IPS DF 19.7 (cell line): ENCODE data around the gene KRTAP5-8.
"Not testable (repeated sequence)": the region's sequence is repeated elsewhere in the genome, so short reads cannot be mapped to it uniquely, and the experiment has no call there.

Experiments used
- DNase-seq: peaks from one replicate; pipeline ENCODE4 v3.0.0-alpha.2; 2013; ENCODE audit warnings: low read depth, low spot score

Gene KRTAP5-8

GRCh38 chr11:71507102-71507501 lies 30.7 kb upstream of the KRTAP5-8 start:
- no peak for DNase-seq

GRCh38 chr11:71518506-71519471 lies 19.0 kb upstream of the KRTAP5-8 start:
- DNase-seq, result no peak

- DNase-seq, result no peak
Observed at GRCh38 chr11:71519546-71519945, 18.3 kb upstream of the KRTAP5-8 start.

GRCh38 chr11:71525188-71525937 lies 12.5 kb upstream of the KRTAP5-8 start:
- DNase-seq, result no peak

- no peak for DNase-seq
Observed at GRCh38 chr11:71525938-71526495, 11.8 kb upstream of the KRTAP5-8 start.

GRCh38 chr11:71526796-71527575 lies 10.8 kb upstream of the KRTAP5-8 start, which contains the start of gene KRTAP5-7:
KRTAP5-7 (plus strand) TSS chr11:71527267; CDS start chr11:71527301, 34 bp downstream.
- not testable (repeated sequence) for DNase-seq

- DNase-seq, result no peak
Observed at GRCh38 chr11:71527576-71528210, 10.1 kb upstream of the KRTAP5-8 start.

GRCh38 chr11:71530602-71531001 lies 7.2 kb upstream of the KRTAP5-8 start:
- DNase-seq, result no peak

- DNase-seq, result no peak
Observed at GRCh38 chr11:71532036-71532610, 5.7 kb upstream of the KRTAP5-8 start.

- DNase-seq, result not testable (repeated sequence)
Observed at GRCh38 chr11:71534711-71535608, 2.9 kb upstream of the KRTAP5-8 start.

- no peak for DNase-seq
Observed at GRCh38 chr11:71535825-71536224, 2.0 kb upstream of the KRTAP5-8 start.

- DNase-seq, result no peak
Observed at GRCh38 chr11:71537537-71537936, 288 bp upstream of the KRTAP5-8 start.

GRCh38 chr11:71538666-71538990 lies 803 bp downstream of the KRTAP5-8 start:
- DNase-seq, result no peak

- no peak for DNase-seq
Observed at GRCh38 chr11:71539017-71539416, 1.2 kb downstream of the KRTAP5-8 start.

GRCh38 chr11:71539971-71540370 lies 2.1 kb downstream of the KRTAP5-8 start:
- not testable (repeated sequence) for DNase-seq

GRCh38 chr11:71540521-71541304 lies 2.9 kb downstream of the KRTAP5-8 start:
- DNase-seq, result not testable (repeated sequence)

GRCh38 chr11:71542382-71542781 lies 4.6 kb downstream of the KRTAP5-8 start:
- no peak for DNase-seq

GRCh38 chr11:71542879-71543777 lies 5.3 kb downstream of the KRTAP5-8 start:
- no peak for DNase-seq
